ENCODE results near the gene SLC44A3. TPM values are rescaled to one million over a fixed set of nuclear protein-coding genes. Genes with fewer than 3 reads are reported as not detected.
"Not testable (repeated sequence)": the region's sequence is repeated elsewhere in the genome, so short reads cannot be mapped to it uniquely, and the experiment has no call there.

The SLC44A3 gene
- total and polyA plus RNA-seq, 11 donors: 1.3 to 8.8 (median 5.8) TPM

GRCh38 chr1:94831641-94832040, 11.5 kb downstream of the SLC44A3 start:
- DNase-seq: no peak
- Histone ChIP-seq H3K27ac (no peak overlapping the region), H3K36me3 (peaks cover 0 to 12% (median 0%) of the 10 kb centered on the region in 9 donors), H3K9me3 (no peaks in the 10 kb centered on the region), H3K27me3 (no peaks in the 10 kb centered on the region), H3K4me1 (no peaks in the 10 kb centered on the region), H3K4me3 (no peak overlapping the region)
- intact Hi-C loops (cut with DNase I): no loop called here
- no peak for TF ChIP-seq POLR2A (IDR thresholded peaks at IDR 0.05)
- TF ChIP-seq, protein P1, sequence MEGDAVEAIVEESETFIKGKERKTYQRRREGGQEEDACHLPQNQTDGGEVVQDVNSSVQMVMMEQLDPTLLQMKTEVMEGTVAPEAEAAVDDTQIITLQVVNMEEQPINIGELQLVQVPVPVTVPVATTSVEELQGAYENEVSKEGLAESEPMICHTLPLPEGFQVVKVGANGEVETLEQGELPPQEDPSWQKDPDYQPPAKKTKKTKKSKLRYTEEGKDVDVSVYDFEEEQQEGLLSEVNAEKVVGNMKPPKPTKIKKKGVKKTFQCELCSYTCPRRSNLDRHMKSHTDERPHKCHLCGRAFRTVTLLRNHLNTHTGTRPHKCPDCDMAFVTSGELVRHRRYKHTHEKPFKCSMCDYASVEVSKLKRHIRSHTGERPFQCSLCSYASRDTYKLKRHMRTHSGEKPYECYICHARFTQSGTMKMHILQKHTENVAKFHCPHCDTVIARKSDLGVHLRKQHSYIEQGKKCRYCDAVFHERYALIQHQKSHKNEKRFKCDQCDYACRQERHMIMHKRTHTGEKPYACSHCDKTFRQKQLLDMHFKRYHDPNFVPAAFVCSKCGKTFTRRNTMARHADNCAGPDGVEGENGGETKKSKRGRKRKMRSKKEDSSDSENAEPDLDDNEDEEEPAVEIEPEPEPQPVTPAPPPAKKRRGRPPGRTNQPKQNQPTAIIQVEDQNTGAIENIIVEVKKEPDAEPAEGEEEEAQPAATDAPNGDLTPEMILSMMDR (IDR thresholded peaks at IDR 0.05): no peak
- no peak for ATAC-seq
- 77 to 94% (median 87%) methylated on average over 6 of the region's 6 CpGs for WGBS, 4 donors

- 75 to 95% (median 87%) methylated on average over 1 of the region's 1 CpG for WGBS, 4 donors
These were observed 12.3 kb downstream of the SLC44A3 start for GRCh38 chr1:94832446-94832845.

DNA sequence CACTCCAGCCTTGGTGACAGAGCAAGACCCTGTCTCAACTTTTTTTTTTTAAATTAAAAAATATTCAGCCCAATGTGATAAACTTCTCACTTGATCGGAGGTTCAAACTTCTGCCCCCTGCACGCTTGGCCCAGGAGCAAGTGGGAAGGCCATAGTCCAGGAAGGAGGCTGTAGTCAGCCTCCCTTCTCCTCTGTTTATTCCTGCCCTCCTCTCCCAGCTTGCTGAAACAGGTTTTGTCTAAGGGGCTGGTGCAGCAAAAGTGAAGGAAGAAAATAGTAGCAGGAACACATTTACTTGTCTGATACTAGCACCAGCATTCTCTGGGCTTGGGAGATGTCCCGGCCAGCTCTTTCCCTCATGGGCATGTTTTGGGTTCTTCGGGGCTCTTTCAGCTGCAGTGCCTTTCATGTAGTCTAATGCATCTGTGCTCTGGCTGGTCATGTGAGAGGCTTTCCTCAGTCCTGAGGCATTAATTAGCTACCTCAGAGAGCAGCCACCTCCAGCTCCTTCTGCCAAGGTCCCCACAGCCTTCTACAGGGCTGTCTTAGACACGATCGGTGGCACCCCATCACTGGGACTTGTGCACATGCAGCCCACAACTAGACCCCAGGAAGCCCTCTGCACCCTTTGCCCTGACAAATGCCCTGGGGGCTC, 12.9 kb downstream of the SLC44A3 start:
- no peaks in the 10 kb centered on the region for H3K27me3 ChIP-seq
- no peaks in the 10 kb centered on the region for H3K4me1 ChIP-seq
- H3K4me3 ChIP-seq: no peak overlapping the region
- no peaks in the 10 kb centered on the region for H3K9me3 ChIP-seq
- DNase-seq (no peak), ATAC-seq (no peak)
- H3K27ac ChIP-seq: no peak overlapping the region
- no peak for TF ChIP-seq POLR2A (IDR thresholded peaks at IDR 0.05)
- TF ChIP-seq, protein P1 (IDR thresholded peaks at IDR 0.05): no peak
- WGBS, 4 donors: 90 to 97% (median 92%) methylated on average over 4 to 6 of the region's 6 CpGs
- H3K36me3 ChIP-seq: peaks cover 0 to 12% (median 0%) of the 10 kb centered on the region in 9 donors
- intact Hi-C loops (cut with DNase I): no loop called here

More at GRCh38 chr1:94832446-94832845, 12.3 kb downstream of the SLC44A3 start:
- TF ChIP-seq POLR2A (IDR thresholded peaks at IDR 0.05): no peak
- TF ChIP-seq, protein P1 (IDR thresholded peaks at IDR 0.05): no peak
- no peak overlapping the region for H3K27ac ChIP-seq
- intact Hi-C loops (cut with DNase I): no loop called here
- H3K4me1 ChIP-seq: no peaks in the 10 kb centered on the region
- H3K36me3 ChIP-seq: peaks cover 0 to 12% (median 0%) of the 10 kb centered on the region in 9 donors
- no peaks in the 10 kb centered on the region for H3K27me3 ChIP-seq
- ATAC-seq (no peak), DNase-seq (no peak)
- no peaks in the 10 kb centered on the region for H3K9me3 ChIP-seq
- no peak overlapping the region for H3K4me3 ChIP-seq

GRCh38 chr1:94836891-94837290, 16.7 kb downstream of the SLC44A3 start:
- WGBS, 4 donors: 89 to 94% (median 90%) methylated on average over 2 of the region's 2 CpGs
- ATAC-seq (no peak), DNase-seq (no peak)
- Histone ChIP-seq H3K36me3 (no peaks in the 10 kb centered on the region), H3K4me3 (no peak overlapping the region), H3K9me3 (no peaks in the 10 kb centered on the region), H3K27ac (no peak overlapping the region), H3K27me3 (no peaks in the 10 kb centered on the region), H3K4me1 (no peaks in the 10 kb centered on the region)
- no peak for TF ChIP-seq POLR2A (IDR thresholded peaks at IDR 0.05)
- TF ChIP-seq, protein P1 (IDR thresholded peaks at IDR 0.05): no peak
- intact Hi-C loops (cut with DNase I): no loop called here

DNA sequence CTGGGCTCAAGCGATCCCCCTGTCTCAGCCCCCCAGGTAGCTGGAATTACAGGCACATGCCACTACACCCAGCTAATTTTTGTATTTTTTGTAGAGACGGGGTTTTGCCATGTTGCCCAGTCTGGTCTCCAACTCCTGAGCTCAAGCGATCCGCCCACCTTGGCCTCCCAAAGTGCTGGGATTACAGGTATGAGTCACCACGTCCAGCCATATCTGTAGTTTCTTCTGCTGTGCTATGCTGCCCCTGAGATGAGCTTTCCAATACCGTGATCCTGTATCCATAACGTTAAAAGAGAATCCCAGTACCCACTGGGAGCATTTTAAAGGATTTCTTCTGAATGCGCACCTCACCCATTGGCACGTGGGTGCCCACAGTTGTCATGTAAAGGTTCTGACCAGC, 20.2 kb downstream of the SLC44A3 start:
- DNase-seq; H3K9me3 ChIP-seq; H3K4me1 ChIP-seq; H3K36me3 ChIP-seq; H3K4me3 ChIP-seq; H3K27me3 ChIP-seq; H3K27ac ChIP-seq; ATAC-seq; intact Hi-C loops (cut with DNase I): not testable (repeated sequence)
- WGBS, 4 donors: 92 to 97% (median 94%) methylated on average over 9 of the region's 9 CpGs

All from heart left ventricle (tissue), 16 donors.